SU-DHL-6 (cell line): Measurements from ENCODE around the gene BTBD19.

Experiments
- H2AFZ ChIP-seq: fragments of 200-600 bp; sonication (generic); 2 replicates; pipeline ENCODE4 v1.6.1; 2014; ENCODE audit warnings: low read depth, mild to moderate bottlenecking, moderate library complexity, mixed read lengths, antibody characterized with exemption, low read length; ENCODE audit not compliant: severe bottlenecking
- H3F3A ChIP-seq: fragments of 200-600 bp; shearing (Covaris generic); 2 replicates; pipeline ENCODE4 v1.6.0; 2016; ENCODE audit warnings: antibody characterized with exemption, mild to moderate bottlenecking; ENCODE audit not compliant: insufficient read depth
- H3K27ac ChIP-seq: fragments of 200-600 bp; sonication (generic); 2 replicates; pipeline ENCODE4 v1.5.1; 2016; ENCODE audit warnings: low read depth, mild to moderate bottlenecking, low read length, moderate library complexity, mixed read lengths
- H3K27me3 ChIP-seq: fragments of 200-600 bp; sonication (generic), shearing (Covaris generic); 2 replicates; pipeline ENCODE4 v1.6.0; 2014; ENCODE audit warnings: mild to moderate bottlenecking, low read length
- H3K36me3 ChIP-seq: fragments of 200-600 bp; sonication (generic); 2 replicates; pipeline ENCODE4 v1.6.1; 2014; ENCODE audit warnings: mild to moderate bottlenecking, low read length, mixed read lengths
- H3K4me2 ChIP-seq: fragments of 300-600, 200-600 bp; shearing (Covaris generic), sonication (generic); 2 replicates; pipeline ENCODE4 v1.6.0; 2014; ENCODE audit warnings: low read length, low read depth, mild to moderate bottlenecking; ENCODE audit not compliant: poor library complexity, severe bottlenecking
- H3K4me3 ChIP-seq: fragments of 200-600 bp; sonication (generic); 2 replicates; pipeline ENCODE4 v1.5.1; 2014; ENCODE audit warnings: antibody characterized with exemption, low read length, mild to moderate bottlenecking, mixed read lengths; ENCODE audit not compliant: insufficient read depth, poor library complexity, severe bottlenecking
- H3K79me2 ChIP-seq: fragments of 200-600 bp; sonication (generic); 2 replicates; pipeline ENCODE4 v1.6.1; 2014; ENCODE audit warnings: mild to moderate bottlenecking, low read length, moderate library complexity; ENCODE audit not compliant: insufficient read depth
- H3K9ac ChIP-seq: fragments of 200-600 bp; sonication (generic); 2 replicates; pipeline ENCODE4 v1.7.0; 2014; ENCODE audit warnings: mild to moderate bottlenecking, low read length
- H3K9me2 ChIP-seq: fragments of 200-600 bp; sonication (generic); replicated peaks from 2 replicates; pipeline ENCODE4 v1.6.1; 2014; ENCODE audit warnings: low read length; ENCODE audit not compliant: insufficient read depth
- H3K9me3 ChIP-seq: fragments of 200-600 bp; sonication (generic); 2 replicates; pipeline ENCODE4 v1.6.1; 2014; ENCODE audit warnings: low read length, mixed read lengths; ENCODE audit not compliant: insufficient read depth
- H4K20me1 ChIP-seq: fragments of 200-600 bp; sonication (generic); 2 replicates; pipeline ENCODE4 v1.6.1; 2014; ENCODE audit warnings: low read depth, mild to moderate bottlenecking, antibody characterized with exemption, low read length, moderate library complexity, mixed read lengths
- EZH2phosphoT487 ChIP-seq: fragments of 200-600 bp; sonication (generic), shearing (Covaris generic); conservative IDR thresholded peaks from 2 replicates; pipeline ENCODE4 v1.6.1; 2018; ENCODE audit warnings: mild to moderate bottlenecking, antibody characterized with exemption, low read length, moderate library complexity, mixed read lengths
- TF ChIP-seq, protein P1 (sequence below): fragments of 200-600 bp; sonication (generic); IDR thresholded peaks from one replicate; pipeline ENCODE4 v1.5.1; 2017; ENCODE audit warnings: antibody characterized with exemption, mild to moderate bottlenecking, low read length, moderate library complexity; ENCODE audit not compliant: insufficient read depth, poor library complexity, severe bottlenecking

BTBD19 gene

DNA sequence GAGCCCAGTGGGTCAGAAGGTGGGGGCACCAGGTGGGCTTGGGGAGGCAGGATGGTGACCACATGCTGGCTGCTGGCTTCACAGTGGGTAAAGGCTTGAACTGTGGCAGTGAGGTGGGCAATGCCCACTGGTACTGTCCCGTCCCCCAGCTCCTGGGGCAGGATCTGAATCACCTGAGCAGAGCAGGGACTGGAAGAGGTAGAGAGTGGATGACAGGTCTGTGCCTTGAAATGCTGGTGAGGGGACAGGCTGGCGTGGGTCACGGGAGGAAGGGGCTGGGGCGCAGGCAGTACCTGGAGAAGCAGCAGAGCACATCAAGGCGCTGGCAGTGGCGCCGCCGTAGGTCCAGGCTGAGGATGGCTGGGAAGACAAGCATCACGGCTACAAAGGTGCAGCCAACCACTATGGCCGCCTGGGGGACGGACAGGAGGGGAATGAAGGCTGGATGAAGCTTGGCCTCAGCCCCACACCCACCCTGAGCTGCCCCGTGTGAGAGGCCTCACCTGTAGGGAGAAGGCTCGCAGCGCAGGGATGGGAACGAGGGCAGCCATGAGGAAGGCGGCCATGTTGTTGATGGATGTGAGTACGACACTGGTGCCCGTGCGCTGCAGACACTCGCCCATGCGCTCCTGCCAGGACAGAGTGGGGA lies 19.8 kb downstream of the BTBD19 start:
- H2AFZ ChIP-seq: no peak overlapping the region
- no peak overlapping the region for H3K27ac ChIP-seq
- H3K79me2 ChIP-seq: no peaks in the 10 kb centered on the region
- no peak overlapping the region for H3K9ac ChIP-seq
- no peak overlapping the region for H3K4me3 ChIP-seq
- H3K4me2 ChIP-seq: no peak overlapping the region
- H3K9me3 ChIP-seq: no peaks in the 10 kb centered on the region
- no peaks in the 10 kb centered on the region for H4K20me1 ChIP-seq
- no peaks in the 10 kb centered on the region for H3K9me2 ChIP-seq
- H3K27me3 ChIP-seq: no peaks in the 10 kb centered on the region
- TF ChIP-seq, protein P1, sequence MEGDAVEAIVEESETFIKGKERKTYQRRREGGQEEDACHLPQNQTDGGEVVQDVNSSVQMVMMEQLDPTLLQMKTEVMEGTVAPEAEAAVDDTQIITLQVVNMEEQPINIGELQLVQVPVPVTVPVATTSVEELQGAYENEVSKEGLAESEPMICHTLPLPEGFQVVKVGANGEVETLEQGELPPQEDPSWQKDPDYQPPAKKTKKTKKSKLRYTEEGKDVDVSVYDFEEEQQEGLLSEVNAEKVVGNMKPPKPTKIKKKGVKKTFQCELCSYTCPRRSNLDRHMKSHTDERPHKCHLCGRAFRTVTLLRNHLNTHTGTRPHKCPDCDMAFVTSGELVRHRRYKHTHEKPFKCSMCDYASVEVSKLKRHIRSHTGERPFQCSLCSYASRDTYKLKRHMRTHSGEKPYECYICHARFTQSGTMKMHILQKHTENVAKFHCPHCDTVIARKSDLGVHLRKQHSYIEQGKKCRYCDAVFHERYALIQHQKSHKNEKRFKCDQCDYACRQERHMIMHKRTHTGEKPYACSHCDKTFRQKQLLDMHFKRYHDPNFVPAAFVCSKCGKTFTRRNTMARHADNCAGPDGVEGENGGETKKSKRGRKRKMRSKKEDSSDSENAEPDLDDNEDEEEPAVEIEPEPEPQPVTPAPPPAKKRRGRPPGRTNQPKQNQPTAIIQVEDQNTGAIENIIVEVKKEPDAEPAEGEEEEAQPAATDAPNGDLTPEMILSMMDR: no peak
- no peak for TF ChIP-seq EZH2phosphoT487
- H3K36me3 ChIP-seq: no peaks in the 10 kb centered on the region
- H3F3A ChIP-seq: no peaks in the 10 kb centered on the region

- H3F3A ChIP-seq: no peaks in the 10 kb centered on the region
- H3K4me2 ChIP-seq: no peak overlapping the region
- no peak overlapping the region for H3K4me3 ChIP-seq
- TF ChIP-seq EZH2phosphoT487: no peak
- TF ChIP-seq, protein P1: no peak
- no peaks in the 10 kb centered on the region for H3K9me3 ChIP-seq
- no peaks in the 10 kb centered on the region for H3K36me3 ChIP-seq
- H3K27me3 ChIP-seq: no peaks in the 10 kb centered on the region
- H2AFZ ChIP-seq: no peak overlapping the region
- H3K9me2 ChIP-seq: no peaks in the 10 kb centered on the region
- H4K20me1 ChIP-seq: no peaks in the 10 kb centered on the region
- H3K27ac ChIP-seq: no peak overlapping the region
- no peaks in the 10 kb centered on the region for H3K79me2 ChIP-seq
- H3K9ac ChIP-seq: no peak overlapping the region
Measured at GRCh38 chr1:44828841-44829440, 20.6 kb downstream of the BTBD19 start.

GRCh38 chr1:44829506-44830384 lies 21.4 kb downstream of the BTBD19 start:
- Histone ChIP-seq H4K20me1 (no peaks in the 10 kb centered on the region), H3K9ac (no peak overlapping the region), H3K79me2 (no peaks in the 10 kb centered on the region), H3K4me3 (no peak overlapping the region), H3K36me3 (no peaks in the 10 kb centered on the region), H3K4me2 (no peak overlapping the region), H3K27me3 (no peaks in the 10 kb centered on the region), H3K9me2 (no peaks in the 10 kb centered on the region), H3F3A (no peaks in the 10 kb centered on the region), H3K9me3 (no peaks in the 10 kb centered on the region), H2AFZ (no peak overlapping the region), H3K27ac (no peak overlapping the region)
- no peak for TF ChIP-seq EZH2phosphoT487
- TF ChIP-seq, protein P1: no peak
